ENCODE measurements around the gene IRAK2.

- TF ChIP-seq CTCF (conservative IDR thresholded peaks at IDR 0.05 in 1 of 2, IDR thresholded peaks at IDR 0.05 in 1 of 2; ENCODE audit: low read depth in 1 of 2, low read length in 2 of 2): no peak
- no peak for TF ChIP-seq EZH2 (IDR thresholded peaks at IDR 0.05; ENCODE audit: low read length, missing control alignments)
Measured at GRCh38 chr3:10140996-10141546, 23.6 kb upstream of the IRAK2 start.

Measured in fibroblast of lung (primary cell).